Duodenal mucosa (tissue), 2 donors: ENCODE results near the gene TMEM132A.

Source experiments
- H3K27ac ChIP-seq: one replicate; pipeline ENCODE4 v1.7.0; 2013; ENCODE audit warnings: low read depth, low read length
- H3K27me3 ChIP-seq, 2 donors: one replicate each; pipeline ENCODE4 v1.7.0; 2013; ENCODE audit warnings: low read length in 2 of 2, control low read depth in 1 of 2; ENCODE audit not compliant: insufficient read depth in 2 of 2, control insufficient read depth in 1 of 2
- H3K36me3 ChIP-seq, 2 donors: one replicate each; pipeline ENCODE4 v1.7.0; 2013; ENCODE audit warnings: low read length in 2 of 2, control low read depth in 1 of 2; ENCODE audit not compliant: insufficient read depth in 2 of 2, control insufficient read depth in 1 of 2
- H3K4me1 ChIP-seq, 2 donors: one replicate each; pipeline ENCODE4 v1.7.0; 2013; ENCODE audit warnings: low read length in 2 of 2, control low read depth in 1 of 2; ENCODE audit not compliant: insufficient read depth in 2 of 2, control insufficient read depth in 1 of 2
- H3K4me3 ChIP-seq, 2 donors: one replicate each; pipeline ENCODE4 v1.7.0; 2013; ENCODE audit warnings: low read length in 2 of 2, low read depth in 1 of 2
- H3K9ac ChIP-seq, 2 donors: one replicate each; pipeline ENCODE4 v1.7.0; 2013; ENCODE audit warnings: low read length in 2 of 2, low read depth in 1 of 2
- H3K9me3 ChIP-seq, 2 donors: one replicate each; pipeline ENCODE4 v1.7.0; 2013; ENCODE audit warnings: low read length in 2 of 2, control low read depth in 1 of 2; ENCODE audit not compliant: control insufficient read depth in 1 of 2

TMEM132A gene

DNA sequence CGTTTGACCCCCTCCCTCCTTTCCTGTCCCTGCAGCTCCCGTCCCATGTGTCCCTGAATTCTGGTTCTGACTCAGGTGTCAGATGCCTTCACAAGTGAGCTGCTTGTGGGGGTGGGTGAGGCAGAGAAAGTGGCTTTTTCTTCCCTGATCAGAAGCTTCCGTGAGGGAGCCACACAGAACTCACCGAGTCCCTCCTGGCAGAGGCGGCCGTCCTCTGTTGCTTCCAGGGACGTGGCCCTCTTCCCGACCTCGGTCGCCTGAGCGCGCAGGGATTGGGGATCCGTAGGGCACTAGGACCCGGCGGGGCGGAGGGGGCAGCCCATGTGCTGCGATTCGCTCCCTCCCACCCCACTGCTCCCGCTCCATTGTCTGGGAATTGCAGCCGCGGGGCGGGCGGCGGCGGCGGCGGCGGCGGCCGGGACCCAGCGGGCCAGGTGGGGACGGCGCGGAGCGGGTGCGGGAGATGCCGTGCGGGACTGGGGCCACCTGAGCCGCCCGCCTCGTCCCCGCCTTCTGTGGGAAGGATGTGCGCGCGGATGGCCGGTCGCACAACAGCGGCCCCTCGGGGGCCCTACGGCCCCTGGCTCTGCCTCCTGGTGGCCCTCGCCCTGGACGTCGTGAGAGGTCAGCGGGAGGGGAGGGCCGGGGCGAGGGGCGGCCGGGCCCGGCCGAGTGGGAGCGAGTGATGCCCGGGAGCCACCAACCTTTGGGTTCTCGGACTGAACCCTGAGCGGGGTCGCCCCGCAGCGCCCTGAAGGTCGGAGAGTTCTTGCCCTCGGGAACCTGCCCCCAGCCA, at the start of gene TMEM132A:
Gene TMEM132A (plus strand): TSS at position 351 of the 796 bp plus-strand sequence. CDS start 174 bp downstream, at position 525.
- Histone ChIP-seq H3K27me3 (peaks cover 11 to 27% of the 10 kb centered on the region in 2 donors), H3K4me1 (peaks cover 14 to 15% of the 10 kb centered on the region in 2 donors), H3K9me3 (no peaks in the 10 kb centered on the region), H3K27ac (no peak within 1 kb of the TSS), H3K9ac (peak within 1 kb of the TSS in 1 of 2 donors; percentile 33), H3K4me3 (peak within 1 kb of the TSS; percentile 50 to 60), H3K36me3 (peaks cover 10 to 35% of the 10 kb centered on the region in 2 donors)

DNA sequence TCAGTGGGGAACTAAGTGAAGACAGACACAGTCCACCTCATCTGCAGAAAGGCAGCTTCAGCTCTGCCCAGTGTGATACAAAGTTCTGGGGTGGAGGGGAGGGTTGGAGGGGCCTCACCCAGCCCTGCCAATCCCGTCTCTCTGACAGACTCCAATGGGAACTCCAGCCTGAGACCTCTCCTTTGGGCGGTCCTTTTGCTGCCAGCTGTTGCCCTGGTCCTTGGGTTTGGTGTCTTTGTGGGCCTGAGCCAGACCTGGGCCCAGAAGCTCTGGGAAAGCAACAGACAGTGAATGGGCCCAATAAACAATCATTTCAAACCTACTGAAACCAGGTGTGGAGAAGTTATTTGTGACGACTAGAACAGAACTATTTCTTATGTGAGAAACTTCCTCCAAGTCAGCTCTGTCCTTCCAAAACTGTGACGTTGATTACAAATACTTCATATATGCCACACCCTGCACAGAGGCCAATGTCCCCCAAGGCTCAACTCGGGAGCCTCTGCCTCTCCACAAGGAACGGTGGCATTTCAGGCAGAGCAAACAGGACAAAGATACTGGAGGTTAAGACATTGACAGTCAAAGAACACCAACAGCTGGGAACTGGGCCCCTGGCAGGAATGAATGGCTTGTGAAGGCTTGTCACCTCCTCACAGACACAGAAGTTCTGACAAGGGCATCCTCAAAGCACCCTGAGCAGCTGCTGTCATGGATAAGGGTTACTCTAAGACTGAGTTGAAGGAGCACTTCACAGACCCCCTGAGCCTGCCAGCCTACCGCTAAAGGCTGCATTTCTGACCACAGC, 48.7 kb upstream of the TMEM132A start:
- Histone ChIP-seq H3K27ac (no peak overlapping the region), H3K4me1 (peaks cover 20 to 28% of the 10 kb centered on the region in 2 donors), H3K4me3 (no peak overlapping the region), H3K9me3 (no peaks in the 10 kb centered on the region), H3K9ac (no peak overlapping the region), H3K27me3 (no peaks in the 10 kb centered on the region), H3K36me3 (peaks cover 0 to 2% of the 10 kb centered on the region in 2 donors)

DNA sequence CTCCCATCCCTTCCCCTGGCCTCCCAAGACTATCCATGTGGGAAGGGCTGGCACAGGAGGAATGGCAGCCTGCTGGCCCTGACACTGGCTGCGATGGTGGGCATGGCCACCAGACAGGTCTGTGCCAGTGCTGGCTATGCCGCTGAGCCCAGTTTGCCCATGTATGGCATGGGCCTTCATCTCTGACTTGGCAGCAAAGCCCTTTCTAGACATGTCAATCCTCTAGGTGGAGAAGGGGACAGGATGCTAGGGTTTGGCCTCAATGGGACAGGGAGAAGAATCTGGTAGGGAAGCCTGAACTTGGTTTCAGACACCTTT, 48.1 kb upstream of the TMEM132A start:
- no peak overlapping the region for H3K4me3 ChIP-seq
- H3K9ac ChIP-seq, result no peak overlapping the region
- no peak overlapping the region for H3K27ac ChIP-seq
- H3K4me1 ChIP-seq, result peaks cover 18 to 25% of the 10 kb centered on the region in 2 donors
- no peaks in the 10 kb centered on the region for H3K27me3 ChIP-seq
- no peaks in the 10 kb centered on the region for H3K9me3 ChIP-seq
- peaks cover 0 to 2% of the 10 kb centered on the region in 2 donors for H3K36me3 ChIP-seq

GRCh38 chr11:60878245-60879101, 45.8 kb upstream of the TMEM132A start:
- H3K4me1 ChIP-seq, result peaks cover 0 to 11% of the 10 kb centered on the region in 2 donors
- no peaks in the 10 kb centered on the region for H3K27me3 ChIP-seq
- no peaks in the 10 kb centered on the region for H3K9me3 ChIP-seq
- no peak overlapping the region for H3K9ac ChIP-seq
- H3K36me3 ChIP-seq, result peaks cover 0 to 2% of the 10 kb centered on the region in 2 donors
- H3K4me3 ChIP-seq, result no peak overlapping the region
- H3K27ac ChIP-seq, result no peak overlapping the region

GRCh38 chr11:60879104-60879503, 45.2 kb upstream of the TMEM132A start:
- peaks cover 0 to 2% of the 10 kb centered on the region in 2 donors for H3K36me3 ChIP-seq
- H3K4me1 ChIP-seq, result peaks cover 0 to 8% of the 10 kb centered on the region in 2 donors
- no peaks in the 10 kb centered on the region for H3K9me3 ChIP-seq
- no peak overlapping the region for H3K27ac ChIP-seq
- no peak overlapping the region for H3K9ac ChIP-seq
- H3K4me3 ChIP-seq, result no peak overlapping the region
- no peaks in the 10 kb centered on the region for H3K27me3 ChIP-seq

DNA sequence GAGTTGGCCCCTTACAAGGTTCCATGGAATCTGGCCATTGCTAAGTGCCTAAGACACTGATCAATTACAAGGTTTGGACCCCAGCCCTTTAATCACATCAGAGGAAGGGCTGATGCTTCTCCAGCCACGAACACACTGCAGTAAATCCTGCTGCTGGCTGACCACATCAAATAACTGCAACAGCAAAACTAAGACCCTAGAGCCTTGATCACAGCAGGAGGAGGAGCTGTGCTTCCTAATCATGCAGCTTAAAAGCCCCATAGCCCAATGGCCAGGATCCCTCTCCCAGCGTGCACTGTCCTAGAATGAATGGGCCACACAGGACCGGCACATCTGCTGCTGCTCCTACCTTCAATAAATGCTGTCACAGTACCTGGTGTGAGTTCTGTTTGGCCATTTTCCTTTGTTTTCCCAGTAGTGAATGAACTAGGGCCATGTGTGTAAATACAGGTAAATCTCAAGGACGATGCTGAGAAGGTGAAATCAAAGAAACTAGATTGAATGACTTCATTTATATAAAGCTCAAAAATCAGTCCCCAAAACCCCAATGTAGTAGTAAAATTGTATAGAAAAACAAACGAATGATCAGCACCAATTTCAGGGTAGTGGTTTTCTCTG, 44.2 kb upstream of the TMEM132A start:
- Histone ChIP-seq H3K4me1 (peaks cover 0 to 8% of the 10 kb centered on the region in 2 donors), H3K9ac (no peak overlapping the region), H3K27ac (no peak overlapping the region), H3K4me3 (no peak overlapping the region), H3K27me3 (no peaks in the 10 kb centered on the region), H3K36me3 (no peaks in the 10 kb centered on the region), H3K9me3 (no peaks in the 10 kb centered on the region)

DNA sequence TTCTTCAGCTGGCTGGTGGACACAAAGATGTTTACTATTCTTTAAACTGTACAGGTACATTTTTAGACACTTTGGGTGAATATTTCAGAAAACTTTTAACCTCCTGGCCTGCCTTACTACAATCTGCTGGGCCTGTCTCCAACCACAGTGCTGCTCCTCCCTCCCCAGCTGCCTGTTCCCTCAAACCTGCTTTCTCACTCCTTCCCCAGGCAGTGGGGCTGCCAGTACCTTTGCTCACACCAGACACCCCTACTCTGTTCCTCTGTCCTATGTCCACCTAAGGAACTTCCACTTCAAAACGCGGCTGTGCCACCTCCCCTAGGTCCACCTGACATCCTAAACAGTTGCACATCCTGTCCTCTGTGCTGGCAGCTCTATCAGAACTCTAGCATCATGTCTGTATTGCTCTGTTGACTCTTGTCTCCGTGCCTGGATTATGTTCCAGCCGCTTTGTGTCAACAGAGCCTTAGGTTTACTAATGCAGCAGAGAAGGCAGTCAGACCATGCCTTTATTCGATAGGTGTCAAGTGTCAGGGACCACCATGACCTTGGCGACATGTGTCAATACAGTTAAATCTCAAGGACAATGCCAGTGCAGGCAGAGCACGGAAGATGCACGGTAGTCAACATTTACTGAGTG, 43.5 kb upstream of the TMEM132A start:
- H3K27me3 ChIP-seq, result no peaks in the 10 kb centered on the region
- peaks cover 0 to 8% of the 10 kb centered on the region in 2 donors for H3K4me1 ChIP-seq
- H3K36me3 ChIP-seq, result no peaks in the 10 kb centered on the region
- no peak overlapping the region for H3K4me3 ChIP-seq
- H3K9ac ChIP-seq, result no peak overlapping the region
- H3K27ac ChIP-seq, result no peak overlapping the region
- no peaks in the 10 kb centered on the region for H3K9me3 ChIP-seq

DNA sequence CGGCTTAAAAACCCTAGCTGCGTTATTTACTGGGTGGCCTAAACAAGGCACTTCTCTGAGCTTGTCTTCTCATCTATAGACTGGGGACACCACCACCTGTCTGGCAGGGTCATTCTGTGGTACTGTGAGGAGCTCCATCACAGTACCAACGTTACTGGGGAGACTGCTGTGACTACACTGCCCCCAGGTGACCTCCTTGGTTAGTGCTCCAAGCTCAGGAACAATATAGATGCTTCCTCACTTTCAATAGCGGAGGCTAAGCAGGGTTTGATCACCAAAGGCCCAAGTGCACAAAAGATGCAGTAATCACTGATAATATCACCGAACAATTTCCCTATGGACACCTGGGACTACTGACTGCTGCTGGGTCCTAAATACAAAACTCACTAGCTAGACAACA, 36.7 kb upstream of the TMEM132A start:
- H3K27ac ChIP-seq, result no peak overlapping the region
- H3K9ac ChIP-seq, result no peak overlapping the region
- no peaks in the 10 kb centered on the region for H3K27me3 ChIP-seq
- H3K9me3 ChIP-seq, result no peaks in the 10 kb centered on the region
- peaks cover 0 to 19% of the 10 kb centered on the region in 2 donors for H3K36me3 ChIP-seq
- H3K4me3 ChIP-seq, result no peak overlapping the region
- H3K4me1 ChIP-seq, result no peaks in the 10 kb centered on the region

DNA sequence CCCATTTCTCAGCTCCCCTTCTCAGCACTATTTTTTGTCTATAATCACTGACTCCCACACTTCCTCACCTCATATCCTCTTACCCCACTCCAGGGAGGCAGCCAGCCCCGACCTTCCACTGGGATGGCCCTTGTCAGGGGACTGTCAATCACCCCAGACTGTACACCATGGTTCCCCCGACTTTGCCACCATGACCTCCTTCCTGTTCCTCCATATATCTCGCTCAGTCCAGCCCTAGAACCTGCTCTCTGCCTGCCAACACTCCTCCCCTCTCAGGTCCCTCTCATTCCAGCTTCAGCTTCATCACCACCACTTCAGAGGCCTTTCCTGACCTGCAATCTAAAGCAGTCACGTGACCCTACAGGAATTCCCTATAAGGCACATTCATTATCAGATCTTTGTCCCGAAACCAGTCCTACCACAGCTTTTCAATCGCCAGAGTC, 34.4 kb upstream of the TMEM132A start:
- Histone ChIP-seq H3K27ac (no peak overlapping the region), H3K9me3 (no peaks in the 10 kb centered on the region), H3K27me3 (no peaks in the 10 kb centered on the region), H3K9ac (no peak overlapping the region), H3K4me1 (no peaks in the 10 kb centered on the region), H3K4me3 (no peak overlapping the region), H3K36me3 (peaks cover 0 to 39% of the 10 kb centered on the region in 2 donors)
